ENCODE results near the gene HBM.
"Not testable (repeated sequence)": the region's sequence is repeated elsewhere in the genome, so short reads cannot be mapped to it uniquely, and the experiment has no call there.

HBM gene

GRCh38 chr16:185213-185612 is 19.4 kb downstream of the HBM start:
- no peak for DNase-seq (ENCODE audit: low read depth in 2 of 2)

- DNase-seq (ENCODE audit: low read depth in 2 of 2): no peak
Measured at GRCh38 chr16:185691-186090, 19.9 kb downstream of the HBM start.

- DNase-seq (ENCODE audit: low read depth in 2 of 2): no peak
Measured at GRCh38 chr16:187330-187729, 21.6 kb downstream of the HBM start.

GRCh38 chr16:188674-189073 is 22.9 kb downstream of the HBM start:
- no peak for DNase-seq (ENCODE audit: low read depth in 2 of 2)

GRCh38 chr16:189604-190186 is 23.9 kb downstream of the HBM start:
- no peak for DNase-seq (ENCODE audit: low read depth in 2 of 2)

- no peak for DNase-seq (ENCODE audit: low read depth in 2 of 2)
Measured at GRCh38 chr16:191831-192230, 26.1 kb downstream of the HBM start.

GRCh38 chr16:192686-193085 is 26.9 kb downstream of the HBM start:
- no peak for DNase-seq (ENCODE audit: low read depth in 2 of 2)

GRCh38 chr16:193441-193840 is 27.7 kb downstream of the HBM start:
- no peak for DNase-seq (ENCODE audit: low read depth in 2 of 2)

GRCh38 chr16:194516-194915 is 28.7 kb downstream of the HBM start:
- DNase-seq (ENCODE audit: low read depth in 2 of 2): no peak

GRCh38 chr16:200388-200787 is 34.6 kb downstream of the HBM start:
- DNase-seq (ENCODE audit: low read depth in 2 of 2): no peak

- no peak for DNase-seq (ENCODE audit: low read depth in 2 of 2)
Measured at GRCh38 chr16:203246-203645, 37.5 kb downstream of the HBM start.

- DNase-seq (ENCODE audit: low read depth in 2 of 2): not testable (repeated sequence)
Measured at GRCh38 chr16:204046-204445, 38.3 kb downstream of the HBM start.

GRCh38 chr16:209359-209758 is 43.6 kb downstream of the HBM start:
- not testable (repeated sequence) for DNase-seq (ENCODE audit: low read depth in 2 of 2)

GRCh38 chr16:211631-212180 is 45.9 kb downstream of the HBM start:
- DNase-seq (ENCODE audit: low read depth in 2 of 2): not testable (repeated sequence)

GRCh38 chr16:212999-213398 is 47.2 kb downstream of the HBM start:
- no peak for DNase-seq (ENCODE audit: low read depth in 2 of 2)

All from stimulated activated CD4-positive, alpha-beta T cell treated with anti-CD3 and anti-CD28 coated beads, Interleukin-1b, Interleukin-23, amount 100 ng/mL, for 4 hours (primary cell).